RWPE1 (cell line): ENCODE data around the gene VGF.
A peak's percentile ranks its signal among the peaks of the same experiment; 100 is the strongest.
"Not testable (repeated sequence)": the region's sequence is repeated elsewhere in the genome, so short reads cannot be mapped to it uniquely, and the experiment has no call there.

Source experiments
- CTCF ChIA-PET: fragments of 350-600 bp; sonication (Branson Sonifier 250); formaldehyde crosslinking; extraction: SDS; loops from one replicate; lab custom pipeline; 2021; lab: Yijun Ruan, JAX
- POLR2A ChIA-PET: fragments of 400-600 bp; formaldehyde crosslinking; extraction: SDS; loops from one replicate; lab custom pipeline; 2020; ENCODE audit warnings: antibody characterized with exemption; ENCODE audit not compliant: low non-redundant PET; lab: Yijun Ruan, JAX
- DNase-seq: peaks from one replicate; pipeline ENCODE4 v3.0.0; 2012; ENCODE audit warnings: low spot score
- H3K27ac ChIP-seq: fragments of 450-650 bp; 2 replicates; pipeline ENCODE4 v1.5.1; 2017
- CTCF ChIP-seq: fragments of 450-650 bp; conservative IDR thresholded peaks from 2 replicates; pipeline ENCODE4 v1.5.1; 2017; ENCODE audit warnings: low read depth, mild to moderate bottlenecking

Gene VGF

GRCh38 chr7:101206665-101207042 is 41.3 kb upstream of the VGF start:
- no peak for TF ChIP-seq CTCF
- peak overlapping the region; percentile 53; the same call in 1 of the 2 replicates for H3K27ac ChIP-seq
- ChIA-PET CTCF (no interaction called here), POLR2A (no interaction called here)
- DNase-seq, result no peak

- ChIA-PET POLR2A (interaction anchor here (0.7 kb wide), 1 partner anchor 23 kb away, joined by 3 read pairs; no protein-coding TSS in a partner anchor), CTCF (interaction anchor here (0.5 kb wide), 1 partner anchor 62 kb away, joined by 6 read pairs; no protein-coding TSS in a partner anchor)
- 0 out of 2 replicates have a peak overlapping the region, but pooled peaks have one; percentile 1 for H3K27ac ChIP-seq
- no peak for DNase-seq
- TF ChIP-seq CTCF, result no peak
Observed at GRCh38 chr7:101205901-101206664, 40.7 kb upstream of the VGF start.

GRCh38 chr7:101203740-101204738 is 38.7 kb upstream of the VGF start:
- H3K27ac ChIP-seq, DNase-seq, POLR2A ChIA-PET: not testable (repeated sequence)
- CTCF ChIA-PET, result interaction anchor here (0.7 to 1.4 kb wide), 4 partner anchors 11 to 323 kb away, joined by 3 to 5 read pairs (median 3); no protein-coding TSS in a partner anchor

GRCh38 chr7:101202603-101202918 is 37.2 kb upstream of the VGF start:
- no peak for DNase-seq
- TF ChIP-seq CTCF, result no peak
- no peak overlapping the region for H3K27ac ChIP-seq
- ChIA-PET POLR2A (no interaction called here), CTCF (interaction anchor here (0.5 kb wide), 1 partner anchor 43 kb away, joined by 4 read pairs; no protein-coding TSS in a partner anchor)

- CTCF ChIA-PET, result interaction anchor here (0.5 to 2.1 kb wide), 3 partner anchors 44 to 307 kb away, joined by 3 to 5 read pairs (median 4); partner anchors contain the start of gene ACHE
- no peak overlapping the region for H3K27ac ChIP-seq
- no peak for TF ChIP-seq CTCF
- no peak for DNase-seq
- POLR2A ChIA-PET, result no interaction called here
Observed at GRCh38 chr7:101201695-101202602, 36.6 kb upstream of the VGF start.

GRCh38 chr7:101200862-101201599 is 35.7 kb upstream of the VGF start, which contains the start of gene MOGAT3:
TSS of gene MOGAT3 (minus strand) at chr7:101201036. CDS start at chr7:101200854, 182 bp downstream.
- TF ChIP-seq CTCF, result no peak
- H3K27ac ChIP-seq, result no peak within 1 kb of the TSS
- ChIA-PET CTCF (interaction anchor here (0.6 to 2.1 kb wide), 4 partner anchors 9 to 306 kb away, joined by 3 to 5 read pairs (median 4); partner anchors contain the start of gene ACHE), POLR2A (no interaction called here)
- DNase-seq, result no peak
